ENCODE results near the gene GID8.

GID8 gene

DNA sequence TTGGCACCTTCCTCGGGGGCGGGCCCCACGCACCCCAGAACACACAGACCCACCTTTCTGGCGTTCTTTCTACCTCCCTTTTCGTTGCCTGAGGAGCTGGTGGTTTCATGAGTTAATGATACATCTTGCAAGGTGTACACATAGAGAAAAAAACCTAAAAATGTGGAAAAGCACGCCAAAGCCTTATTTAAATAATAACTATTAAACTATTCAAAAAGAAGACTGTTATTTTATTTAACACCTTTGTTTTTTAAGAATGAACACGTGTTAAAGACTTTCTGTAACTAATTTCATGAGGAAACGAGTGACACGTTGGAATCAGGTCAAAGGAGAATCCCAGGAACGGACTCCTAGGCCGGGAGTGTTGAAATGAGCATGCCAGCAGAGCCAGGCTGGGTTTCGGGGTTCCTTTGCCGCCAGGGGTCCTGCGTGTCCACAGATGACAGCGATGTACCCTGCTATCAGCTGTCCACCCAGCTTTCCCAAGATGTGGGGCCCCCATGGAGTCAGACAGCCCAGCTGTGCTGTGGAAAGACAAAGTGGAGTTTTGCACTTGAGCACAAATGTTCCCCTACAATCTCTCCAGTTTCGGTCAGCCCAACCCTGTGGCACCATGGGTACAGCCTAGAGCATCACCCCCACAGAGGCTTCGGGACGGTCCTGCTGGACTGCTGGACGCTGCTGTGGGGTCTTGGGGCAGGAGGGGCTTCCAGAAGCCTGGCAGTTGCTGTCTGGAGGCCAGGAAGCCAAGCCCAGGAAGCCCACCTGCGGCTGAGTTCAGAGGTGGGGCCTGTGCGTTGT, 30.6 kb downstream of the GID8 start:
- in situ Hi-C loops (cut with HindIII; ENCODE audit: low sequenced_read_pairs) = no loop called here

DNA sequence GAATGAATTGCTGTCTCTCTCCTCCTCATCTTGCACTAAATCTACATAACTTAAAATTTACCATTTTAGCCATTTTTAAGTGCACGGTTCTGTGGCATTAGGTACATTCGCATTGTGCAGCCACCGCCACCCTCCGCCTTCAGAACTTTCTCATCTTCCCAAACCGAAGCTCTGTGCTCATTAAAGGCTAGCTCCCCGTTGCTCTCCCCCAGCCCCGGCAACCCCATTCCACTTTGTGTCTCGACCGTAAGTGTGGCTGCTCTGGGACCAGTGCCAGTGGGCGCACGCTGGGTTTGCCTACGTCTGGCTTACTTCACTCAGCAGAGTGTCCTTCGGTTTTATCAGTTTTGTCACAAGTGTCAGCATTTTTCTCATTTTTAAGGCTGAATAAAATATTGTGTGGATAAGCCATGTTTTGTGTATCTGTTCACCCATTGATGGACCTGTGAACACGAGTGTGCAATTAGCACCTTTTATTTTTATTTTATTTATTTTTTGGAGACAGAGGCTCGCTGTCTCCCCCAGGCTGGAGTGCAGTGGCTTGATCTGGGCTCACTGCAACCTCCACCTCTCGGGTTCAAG, 31.3 kb downstream of the GID8 start:
- in situ Hi-C loops (cut with HindIII; ENCODE audit: low sequenced_read_pairs) = no loop called here

DNA sequence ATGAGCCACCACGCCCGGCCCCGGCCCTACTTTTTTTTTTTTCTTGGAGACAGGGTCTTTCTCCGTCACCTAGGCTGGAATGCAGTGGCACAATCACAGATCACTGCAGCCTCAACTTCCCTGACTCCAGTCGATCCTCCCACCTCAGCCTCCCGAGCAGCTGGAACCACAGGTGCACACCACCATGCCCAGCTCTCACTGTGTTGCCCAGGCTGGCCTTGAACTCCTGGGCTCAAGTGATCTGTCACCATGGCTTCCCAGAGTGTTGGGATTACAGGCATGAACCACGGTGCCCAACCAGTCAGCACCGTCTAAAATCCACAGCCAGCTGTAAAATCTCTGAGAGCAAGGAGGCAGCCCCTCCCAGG, 32.0 kb downstream of the GID8 start:
- in situ Hi-C loops (cut with HindIII; ENCODE audit: low sequenced_read_pairs) = no loop called here

DNA sequence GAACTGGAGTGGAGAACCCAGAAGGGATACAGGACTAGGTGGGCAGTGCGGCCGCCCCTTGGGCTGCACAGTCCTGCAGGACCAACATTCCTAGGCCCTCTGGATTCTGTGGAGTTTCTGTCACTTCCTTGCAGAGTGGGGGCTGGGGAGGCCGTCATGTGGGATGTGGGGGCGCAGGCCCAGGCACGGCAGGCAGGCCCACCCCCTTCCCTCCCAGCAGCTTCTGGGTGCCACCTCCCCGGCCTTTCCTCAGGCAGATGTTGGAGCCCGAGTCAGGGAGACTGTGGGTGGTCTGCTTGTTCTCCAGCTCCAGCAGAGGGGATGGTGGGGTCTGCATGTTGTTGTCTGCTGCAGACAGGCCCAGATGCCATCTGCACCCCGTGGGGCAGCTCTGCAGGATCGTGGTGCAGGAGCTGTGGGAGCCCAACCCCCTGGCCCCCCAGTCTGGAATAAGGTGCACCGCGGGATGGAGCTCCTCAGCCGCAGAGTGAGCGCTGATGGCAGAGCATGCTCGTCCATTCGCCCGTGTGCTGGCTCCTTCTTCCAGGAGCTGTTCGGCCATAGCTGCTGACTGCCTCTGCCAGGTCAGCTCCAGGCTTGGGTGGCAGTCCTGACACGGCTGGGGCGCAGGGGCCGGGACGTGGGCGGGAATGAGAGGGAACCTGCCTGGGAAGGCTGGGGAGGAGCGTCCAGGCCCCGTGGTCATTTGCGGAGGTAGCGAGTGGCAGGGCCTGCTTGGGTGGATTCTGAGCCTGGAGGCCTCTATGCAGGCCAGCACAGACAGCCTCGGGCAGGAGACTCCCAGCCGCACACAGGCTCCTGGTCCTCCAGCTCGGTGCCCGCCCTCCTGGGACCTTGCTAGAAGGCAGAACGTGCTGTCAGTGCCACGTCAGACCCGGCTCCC, 32.6 kb downstream of the GID8 start:
- in situ Hi-C loops (cut with HindIII; ENCODE audit: low sequenced_read_pairs) = no loop called here

DNA sequence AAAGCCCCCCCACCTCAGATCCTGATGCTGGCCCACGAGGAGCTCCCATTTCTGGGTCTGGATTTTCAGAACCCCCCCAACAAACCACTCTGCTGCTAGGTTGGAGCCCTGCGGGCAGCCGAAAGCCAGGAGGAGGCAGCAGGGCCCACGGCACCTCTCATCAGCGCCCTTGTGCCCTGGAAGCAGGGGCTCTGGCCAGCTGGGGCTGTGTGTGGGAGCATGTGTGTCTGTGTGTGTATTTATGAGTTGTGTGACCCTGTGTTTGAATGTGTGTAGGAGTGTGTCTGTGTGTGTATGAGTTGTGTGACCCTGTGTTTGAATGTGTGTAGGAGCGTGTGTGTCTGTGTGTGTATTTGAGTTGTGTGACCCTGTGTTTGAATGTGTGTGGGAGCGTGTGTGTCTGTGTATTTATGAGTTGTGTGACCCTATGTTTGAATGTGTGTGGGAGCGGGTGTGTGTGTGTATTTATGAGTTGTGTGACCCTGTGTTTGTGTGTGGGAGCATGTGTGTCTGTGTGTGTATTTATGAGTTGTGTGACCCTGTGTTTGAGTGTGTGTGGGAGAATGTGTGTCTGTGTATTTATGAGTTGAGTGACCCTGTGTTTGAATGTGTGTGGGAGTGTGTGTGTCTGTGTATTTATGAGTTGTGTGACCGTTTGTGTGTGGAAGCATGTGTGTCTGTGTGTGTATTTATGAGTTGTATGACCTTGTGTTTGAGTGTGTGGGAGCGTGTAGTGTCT, 33.4 kb downstream of the GID8 start:
- in situ Hi-C loops (cut with HindIII; ENCODE audit: low sequenced_read_pairs) = no loop called here

DNA sequence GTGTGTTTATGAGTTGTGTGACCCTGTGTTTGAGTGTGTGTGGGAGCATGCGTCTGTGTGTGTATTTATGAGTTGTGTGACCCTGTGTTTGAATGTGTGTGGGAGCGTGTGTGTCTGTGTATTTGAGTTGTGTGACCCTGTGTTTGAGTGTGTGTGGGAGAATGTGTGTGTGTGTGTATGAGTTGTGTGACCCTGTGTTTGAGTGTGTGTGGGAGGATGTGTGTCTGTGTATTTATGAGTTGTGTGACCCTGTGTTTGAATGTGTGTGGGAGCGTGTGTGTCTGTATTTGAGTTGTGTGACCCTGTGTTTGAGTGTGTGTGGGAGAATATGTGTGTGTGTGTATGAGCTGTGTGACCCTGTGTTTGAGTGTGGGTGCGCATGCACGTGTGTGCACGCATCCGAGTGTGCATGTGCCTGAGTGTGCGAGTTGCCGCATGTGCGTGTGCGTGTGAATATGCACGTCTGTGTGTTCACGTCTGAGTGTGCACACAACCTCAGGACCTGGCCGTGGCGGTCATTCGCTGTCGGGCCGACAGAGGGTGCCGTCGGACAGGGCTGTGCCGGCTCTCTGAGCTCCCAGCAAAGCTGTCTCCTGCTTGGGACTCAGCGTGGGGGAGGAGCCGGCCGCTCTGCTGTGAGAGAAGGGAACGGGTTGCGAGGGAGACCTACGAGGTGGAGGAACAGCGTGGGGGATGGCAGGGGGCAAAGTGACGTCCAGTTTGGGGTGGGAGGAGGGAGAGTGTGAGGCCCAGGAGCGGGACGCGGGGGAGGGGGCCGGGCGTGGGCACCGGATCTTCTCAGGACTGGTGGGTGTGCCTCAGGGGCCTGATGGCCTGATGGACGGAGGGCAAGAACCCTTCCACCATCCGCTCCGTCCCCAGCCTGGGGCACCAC, 34.2 kb downstream of the GID8 start:
- in situ Hi-C loops (cut with HindIII; ENCODE audit: low sequenced_read_pairs) = no loop called here

DNA sequence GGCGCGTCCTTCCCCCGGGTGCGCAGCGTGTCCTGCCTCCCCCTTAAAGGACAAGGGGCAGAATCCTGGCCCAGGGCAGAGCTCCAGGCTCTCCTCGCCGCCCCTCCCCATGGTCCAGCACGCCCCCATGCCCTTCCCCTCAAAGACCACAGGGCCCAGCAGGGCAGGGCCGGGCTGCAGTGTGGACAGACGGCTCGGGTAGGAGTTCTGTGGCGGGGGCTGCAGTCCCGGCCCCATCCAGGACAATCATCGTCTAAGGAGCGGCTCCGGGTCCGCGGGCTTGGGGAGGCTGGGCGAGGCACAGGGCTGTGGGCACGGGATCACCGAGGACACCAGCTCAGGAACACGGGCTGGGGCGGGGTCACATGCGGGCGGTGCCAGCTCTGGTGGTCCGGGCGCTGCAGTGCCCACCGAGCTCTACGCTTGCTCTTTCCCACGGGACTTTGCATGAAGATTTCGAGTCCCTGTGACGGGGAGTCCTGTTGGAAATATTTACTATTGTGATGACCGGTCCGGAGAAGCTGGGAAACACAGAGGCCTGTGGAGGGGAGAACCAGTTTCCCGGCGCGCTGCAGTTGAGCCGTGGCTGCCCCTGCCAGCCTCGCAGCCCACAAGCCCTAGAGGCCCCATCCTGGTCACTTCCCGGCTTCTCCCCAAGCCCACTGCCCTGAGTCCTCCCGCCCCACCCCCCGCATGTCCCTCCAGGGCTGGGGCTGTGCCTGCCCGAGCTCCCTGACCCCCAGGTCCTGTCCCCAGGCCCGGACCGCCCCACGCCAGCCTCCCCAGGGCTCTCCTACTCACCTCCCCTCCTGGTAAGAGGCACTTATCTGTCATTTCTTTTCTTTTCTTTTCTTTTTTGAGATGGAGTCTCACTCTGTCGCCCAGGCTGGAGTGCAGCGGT, 35.1 kb downstream of the GID8 start:
- in situ Hi-C loops (cut with HindIII; ENCODE audit: low sequenced_read_pairs) = no loop called here

DNA sequence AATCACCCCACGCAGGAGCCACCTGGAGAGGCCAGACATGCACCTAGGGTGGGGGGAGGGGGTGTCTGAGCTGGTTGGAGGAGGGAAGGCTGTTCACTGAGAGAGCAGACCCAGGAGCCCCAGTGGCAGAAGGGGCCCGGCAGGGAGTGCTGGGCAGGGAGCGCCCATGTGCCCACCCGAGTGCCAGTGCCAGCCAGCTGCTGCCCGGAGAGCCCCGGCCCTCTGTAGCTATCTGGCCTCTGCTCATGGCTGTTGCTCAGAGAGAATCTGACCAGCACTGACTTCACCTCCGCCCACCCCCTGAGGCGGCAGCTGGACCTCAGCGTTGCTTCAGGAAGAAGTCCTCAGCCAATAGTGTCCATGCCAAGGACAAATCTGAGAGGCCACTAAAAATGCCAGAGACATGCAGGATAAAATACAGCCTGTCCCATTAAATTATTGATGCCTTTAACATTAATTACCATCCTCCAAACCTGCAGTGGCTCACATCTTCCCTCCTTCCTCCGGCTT, 37.4 kb downstream of the GID8 start:
- in situ Hi-C loops (cut with HindIII; ENCODE audit: low sequenced_read_pairs) = no loop called here

DNA sequence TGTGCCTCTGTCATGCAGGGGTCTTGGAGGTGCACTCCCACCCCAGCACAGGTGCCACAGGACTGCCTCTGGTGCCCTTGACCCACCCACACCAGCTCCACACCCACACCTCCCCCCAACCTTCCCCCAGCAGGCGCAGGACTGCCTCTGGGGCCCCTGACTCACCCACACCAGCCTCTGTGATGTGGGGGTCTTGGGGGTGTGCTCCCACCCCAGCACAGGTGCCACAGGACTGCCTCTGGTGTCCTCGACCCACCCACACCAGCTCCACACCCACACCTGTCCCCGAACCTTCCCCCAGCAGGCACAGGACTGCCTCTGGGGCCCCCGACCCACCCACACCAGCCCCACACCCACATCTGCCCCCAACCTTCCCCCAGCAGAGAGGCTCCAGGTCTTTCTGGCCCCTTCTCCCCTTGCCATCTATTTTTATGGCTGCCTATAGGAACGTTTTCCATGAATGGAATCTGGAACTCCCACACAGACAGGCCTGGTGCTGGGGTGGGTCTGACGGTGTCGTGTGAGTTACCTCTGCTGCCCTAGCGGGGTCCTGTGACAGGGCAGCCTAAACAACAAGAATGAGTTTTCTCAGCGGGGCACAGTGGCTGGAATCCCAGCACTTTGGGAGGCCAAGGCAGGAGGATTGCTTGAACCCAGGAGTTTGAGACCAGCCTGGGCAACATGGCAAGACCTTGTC, 38.0 kb downstream of the GID8 start:
- in situ Hi-C loops (cut with HindIII; ENCODE audit: low sequenced_read_pairs) = no loop called here

DNA sequence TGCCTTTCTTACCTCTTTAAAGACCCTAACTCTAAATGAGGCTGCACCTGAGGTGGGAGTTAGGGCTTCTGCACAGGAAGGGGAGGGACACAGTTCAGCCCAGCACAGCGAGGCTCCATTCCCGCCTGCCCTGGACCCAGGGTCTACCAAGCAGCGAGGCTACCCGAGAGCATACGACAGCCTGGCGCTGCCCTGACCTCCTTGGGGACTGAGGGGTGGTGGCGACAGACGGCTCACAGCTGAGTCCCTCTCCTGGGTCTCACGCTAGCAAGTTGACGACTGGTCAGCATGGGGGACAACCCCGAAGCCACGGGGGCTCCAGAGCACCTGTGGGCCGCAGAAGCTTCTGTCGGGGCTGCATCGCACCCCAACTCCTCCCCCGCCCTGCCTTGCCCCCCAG, 38.9 kb downstream of the GID8 start:
- in situ Hi-C loops (cut with HindIII; ENCODE audit: low sequenced_read_pairs) = no loop called here

DNA sequence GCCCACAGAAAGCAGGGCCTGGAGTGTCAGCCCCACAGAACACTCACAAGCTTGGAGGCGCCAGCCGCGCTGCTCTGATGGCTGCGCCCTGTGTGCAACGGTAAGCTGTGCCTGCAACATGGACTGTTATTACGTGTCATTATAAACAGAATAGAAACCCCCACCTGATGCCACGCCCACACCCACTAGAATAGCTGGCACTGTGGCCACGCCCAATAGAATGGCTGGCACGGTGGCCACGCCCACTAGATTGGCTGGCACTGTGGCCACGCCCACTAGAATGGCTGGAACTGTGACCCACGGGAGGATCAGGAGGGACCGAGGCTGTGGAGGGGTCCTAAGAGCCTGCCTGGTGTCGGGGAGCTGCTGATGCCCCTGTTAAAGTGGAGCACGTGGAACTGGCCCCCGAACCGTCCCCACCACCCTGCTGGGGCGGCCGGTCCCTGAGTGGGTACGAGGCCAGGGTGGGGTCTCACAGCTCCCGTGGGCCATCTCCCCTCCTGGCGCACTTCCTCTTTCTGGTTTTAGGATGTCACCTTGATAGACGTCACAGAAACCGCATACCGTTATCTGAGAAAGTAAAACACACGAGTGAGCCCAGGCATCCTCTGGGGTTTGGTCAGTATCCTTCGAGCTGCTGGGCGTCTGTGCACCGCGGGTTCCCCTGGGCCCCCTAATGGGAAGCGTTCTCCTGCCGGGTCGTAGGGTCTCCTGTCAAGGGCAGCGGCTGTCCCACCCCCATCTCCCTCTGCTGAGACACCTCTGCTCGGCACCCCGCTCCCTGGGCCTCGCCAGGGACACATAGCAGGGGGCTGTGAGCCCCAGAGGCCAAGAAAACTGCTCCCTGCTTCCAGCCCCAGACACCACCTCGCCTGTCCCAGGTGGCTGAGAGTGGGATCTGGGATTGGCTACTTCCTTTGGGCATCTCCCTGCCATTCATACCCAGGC, 39.9 kb downstream of the GID8 start:
- in situ Hi-C loops (cut with HindIII; ENCODE audit: low sequenced_read_pairs) = no loop called here

DNA sequence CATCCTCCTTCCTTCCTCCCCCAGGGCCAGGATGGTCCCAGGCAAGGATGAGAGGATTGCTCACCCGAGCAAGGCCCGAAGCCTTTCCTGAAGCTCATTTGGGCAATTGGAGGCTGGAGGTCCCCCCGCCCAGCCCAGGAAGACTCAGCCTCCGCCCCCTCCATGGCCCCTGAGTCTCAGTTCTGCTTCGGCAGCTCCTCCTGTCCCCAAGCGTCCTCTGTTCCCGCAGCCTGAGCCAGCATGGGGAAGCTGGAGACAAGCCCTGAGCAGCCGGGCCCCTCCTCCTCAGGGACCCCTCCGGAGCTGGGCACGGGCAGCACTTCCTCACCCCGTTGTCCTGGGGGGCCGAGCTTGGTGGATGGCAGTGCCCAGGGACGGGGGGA, 40.6 kb downstream of the GID8 start:
- in situ Hi-C loops (cut with HindIII; ENCODE audit: low sequenced_read_pairs) = no loop called here

DNA sequence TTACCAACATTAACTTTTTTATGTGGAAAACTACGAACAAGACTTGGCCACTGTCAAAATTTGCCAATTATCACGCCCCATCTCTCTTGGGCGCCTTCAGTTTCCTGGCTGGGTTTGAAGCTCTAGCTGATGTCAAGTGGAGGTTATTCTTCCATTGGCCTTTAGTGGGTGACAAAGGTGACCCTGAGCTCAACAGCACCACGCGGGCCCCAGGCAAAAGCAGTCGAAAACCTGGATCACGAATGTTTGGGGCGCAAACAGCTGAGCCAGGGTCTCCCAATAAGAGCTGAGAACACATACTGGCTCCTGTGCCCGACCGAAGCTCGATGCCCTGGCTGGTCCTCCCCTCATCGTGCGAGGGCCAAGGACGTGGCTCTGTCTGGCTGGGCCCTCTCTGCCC, 41.4 kb downstream of the GID8 start:
- in situ Hi-C loops (cut with HindIII; ENCODE audit: low sequenced_read_pairs) = no loop called here

DNA sequence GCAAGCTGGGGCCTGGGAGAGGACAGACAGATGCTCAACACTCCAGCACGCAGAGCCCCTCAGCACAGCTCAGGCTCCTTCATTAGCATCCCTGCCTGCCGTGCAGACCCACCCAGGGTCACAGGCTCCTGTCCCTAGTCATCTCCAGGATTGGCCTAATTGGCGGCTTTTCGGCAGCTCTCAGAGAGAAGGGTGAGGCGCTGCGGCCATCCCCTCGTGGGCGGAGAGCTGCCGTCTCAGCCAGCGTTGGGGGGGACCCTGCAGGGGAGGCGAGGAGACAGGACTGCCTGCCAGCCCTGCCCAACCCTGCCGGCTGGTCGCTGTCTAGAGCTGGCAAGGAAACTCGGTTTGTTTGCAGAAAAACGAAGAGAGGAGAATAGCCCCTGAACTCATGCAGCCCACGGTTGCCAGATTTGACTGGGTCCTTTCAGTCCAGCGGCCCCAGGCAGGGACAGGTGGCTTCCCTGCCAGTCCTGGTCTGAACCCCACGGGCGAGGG, 42.0 kb downstream of the GID8 start:
- in situ Hi-C loops (cut with HindIII; ENCODE audit: low sequenced_read_pairs) = no loop called here

DNA sequence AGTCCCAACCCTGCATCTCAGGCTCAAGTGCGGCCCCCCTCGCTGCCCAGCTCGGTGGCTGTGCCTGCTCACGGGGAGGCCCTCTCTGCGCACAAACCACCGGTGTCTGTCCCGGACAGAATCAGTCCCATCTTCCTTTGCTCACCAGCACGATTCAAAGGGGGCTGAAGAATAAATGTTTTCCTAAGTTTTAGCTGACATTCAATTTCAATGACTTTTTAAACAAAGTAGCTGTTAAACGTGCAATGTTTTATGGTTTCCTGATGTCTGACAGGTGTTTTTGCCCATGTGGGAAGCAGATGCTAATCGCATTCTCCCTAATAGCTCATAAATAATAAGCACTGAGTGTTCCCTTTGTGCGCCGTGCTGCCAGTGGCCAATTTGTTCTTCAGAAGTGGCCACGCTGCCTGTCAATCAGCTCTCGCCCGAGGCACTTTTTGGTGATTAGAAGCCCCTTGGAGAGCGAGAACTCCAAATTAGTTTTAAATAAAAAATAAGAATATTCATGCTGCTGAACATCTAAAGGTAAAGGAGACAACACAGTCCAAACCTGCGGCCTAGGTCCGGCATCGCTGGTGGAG, 42.5 kb downstream of the GID8 start:
- in situ Hi-C loops (cut with HindIII; ENCODE audit: low sequenced_read_pairs) = no loop called here

DNA sequence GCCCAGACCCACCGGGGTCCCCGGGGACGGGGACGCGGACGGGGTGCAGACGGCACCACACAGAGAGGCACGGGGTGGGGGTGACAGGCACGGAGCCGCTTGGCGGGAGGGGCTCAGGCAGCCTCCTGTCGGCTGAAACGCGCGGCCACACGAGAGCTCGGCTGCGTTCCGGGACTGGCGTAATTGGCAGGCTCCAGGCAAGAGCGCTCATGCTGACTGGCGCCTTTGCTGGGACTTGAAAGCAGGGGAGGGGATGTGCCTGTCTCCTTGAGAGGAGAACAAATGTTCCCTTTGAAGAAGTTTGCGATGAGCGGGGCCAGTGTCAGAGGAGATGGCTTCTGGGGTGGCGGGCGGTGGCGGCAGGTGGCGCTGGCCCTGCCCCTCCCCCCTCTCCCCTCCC, 43.0 kb downstream of the GID8 start:
- in situ Hi-C loops (cut with HindIII; ENCODE audit: low sequenced_read_pairs) = no loop called here

Measured in DLD1 (cell line).